ENCODE measurements around the gene C3orf52.

The C3orf52 gene

DNA sequence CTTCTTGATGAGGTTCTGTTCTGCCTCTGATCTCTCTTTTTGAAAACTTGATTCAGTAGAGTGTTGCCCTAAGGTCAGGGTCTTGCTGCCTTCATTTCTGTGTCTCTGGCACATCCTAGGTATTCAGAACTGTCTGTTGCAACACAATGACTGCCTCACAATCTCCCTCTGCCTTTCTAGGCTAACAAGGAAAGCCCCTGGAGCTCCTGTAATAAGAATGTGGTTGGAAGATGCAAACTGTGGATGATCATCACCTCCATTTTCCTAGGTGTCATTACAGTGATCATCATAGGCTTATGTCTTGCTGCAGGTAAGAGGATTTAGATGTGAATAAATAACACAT lies 7.0 kb downstream of the C3orf52 start:
- Histone ChIP-seq H4K20me1 (ENCODE audit: low read depth, low read length) (no peaks in the 10 kb centered on the region), H3K79me2 (ENCODE audit: insufficient read depth, low read length) (no peaks in the 10 kb centered on the region), H3K9ac (ENCODE audit: low read length) (no peak overlapping the region), H3K9me3 (ENCODE audit: insufficient read depth, low read length) (no peaks in the 10 kb centered on the region), H3K36me3 (ENCODE audit: low read length) (0 out of 2 replicates have a peak, but pooled peaks cover 2% of the 10 kb centered on the region), H3K4me2 (ENCODE audit: low read depth, low read length, poor library complexity, severe bottlenecking) (no peak overlapping the region), H2AFZ (ENCODE audit: low read depth, low read length, severe bottlenecking) (no peak overlapping the region), H3F3A (ENCODE audit: insufficient read depth) (no peaks in the 10 kb centered on the region), H3K4me3 (ENCODE audit: insufficient read depth, low read length, poor library complexity, severe bottlenecking) (no peak overlapping the region), H3K27me3 (ENCODE audit: low read length) (no peaks in the 10 kb centered on the region), H3K27ac (ENCODE audit: low read depth, low read length) (no peak overlapping the region), H3K9me2 (replicated peaks; ENCODE audit: insufficient read depth, low read length) (no peaks in the 10 kb centered on the region)
- TF ChIP-seq, protein P1, sequence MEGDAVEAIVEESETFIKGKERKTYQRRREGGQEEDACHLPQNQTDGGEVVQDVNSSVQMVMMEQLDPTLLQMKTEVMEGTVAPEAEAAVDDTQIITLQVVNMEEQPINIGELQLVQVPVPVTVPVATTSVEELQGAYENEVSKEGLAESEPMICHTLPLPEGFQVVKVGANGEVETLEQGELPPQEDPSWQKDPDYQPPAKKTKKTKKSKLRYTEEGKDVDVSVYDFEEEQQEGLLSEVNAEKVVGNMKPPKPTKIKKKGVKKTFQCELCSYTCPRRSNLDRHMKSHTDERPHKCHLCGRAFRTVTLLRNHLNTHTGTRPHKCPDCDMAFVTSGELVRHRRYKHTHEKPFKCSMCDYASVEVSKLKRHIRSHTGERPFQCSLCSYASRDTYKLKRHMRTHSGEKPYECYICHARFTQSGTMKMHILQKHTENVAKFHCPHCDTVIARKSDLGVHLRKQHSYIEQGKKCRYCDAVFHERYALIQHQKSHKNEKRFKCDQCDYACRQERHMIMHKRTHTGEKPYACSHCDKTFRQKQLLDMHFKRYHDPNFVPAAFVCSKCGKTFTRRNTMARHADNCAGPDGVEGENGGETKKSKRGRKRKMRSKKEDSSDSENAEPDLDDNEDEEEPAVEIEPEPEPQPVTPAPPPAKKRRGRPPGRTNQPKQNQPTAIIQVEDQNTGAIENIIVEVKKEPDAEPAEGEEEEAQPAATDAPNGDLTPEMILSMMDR (IDR thresholded peaks at IDR 0.05; ENCODE audit: insufficient read depth, low read length, poor library complexity, severe bottlenecking) = no peak
- no peak for TF ChIP-seq EZH2phosphoT487 (conservative IDR thresholded peaks at IDR 0.05; ENCODE audit: low read length)

DNA sequence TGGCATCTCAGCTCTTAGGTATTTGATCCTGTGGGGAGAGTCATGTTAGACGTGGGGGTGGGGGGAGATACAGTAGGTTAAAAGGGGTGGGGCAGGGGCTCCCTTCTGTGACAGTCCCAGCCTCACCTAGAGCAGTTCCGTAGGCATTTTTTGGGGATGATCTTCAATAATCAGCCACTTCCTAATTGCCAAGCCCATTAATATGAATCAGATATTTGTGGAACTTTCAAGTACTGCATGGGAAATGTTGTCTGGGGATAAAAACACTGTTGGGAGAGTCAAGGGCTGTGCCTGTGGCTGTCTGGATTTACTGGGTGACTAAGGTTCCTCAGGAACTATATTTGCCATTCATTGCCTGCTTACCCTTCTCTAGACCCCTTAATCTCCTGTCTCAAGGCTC lies 9.5 kb downstream of the C3orf52 start:
- Histone ChIP-seq H3K9ac (ENCODE audit: low read length) (no peak overlapping the region), H2AFZ (ENCODE audit: low read depth, low read length, severe bottlenecking) (no peak overlapping the region), H3K27ac (ENCODE audit: low read depth, low read length) (no peak overlapping the region), H3K79me2 (ENCODE audit: insufficient read depth, low read length) (no peaks in the 10 kb centered on the region), H3K27me3 (ENCODE audit: low read length) (no peaks in the 10 kb centered on the region), H3K9me2 (replicated peaks; ENCODE audit: insufficient read depth, low read length) (no peaks in the 10 kb centered on the region), H4K20me1 (ENCODE audit: low read depth, low read length) (no peaks in the 10 kb centered on the region), H3K9me3 (ENCODE audit: insufficient read depth, low read length) (no peaks in the 10 kb centered on the region), H3K36me3 (ENCODE audit: low read length) (0 out of 2 replicates have a peak, but pooled peaks cover 2% of the 10 kb centered on the region), H3F3A (ENCODE audit: insufficient read depth) (no peaks in the 10 kb centered on the region), H3K4me2 (ENCODE audit: low read depth, low read length, poor library complexity, severe bottlenecking) (no peak overlapping the region), H3K4me3 (ENCODE audit: insufficient read depth, low read length, poor library complexity, severe bottlenecking) (no peak overlapping the region)
- TF ChIP-seq, protein P1 (IDR thresholded peaks at IDR 0.05; ENCODE audit: insufficient read depth, low read length, poor library complexity, severe bottlenecking) = no peak
- no peak for TF ChIP-seq EZH2phosphoT487 (conservative IDR thresholded peaks at IDR 0.05; ENCODE audit: low read length)

DNA sequence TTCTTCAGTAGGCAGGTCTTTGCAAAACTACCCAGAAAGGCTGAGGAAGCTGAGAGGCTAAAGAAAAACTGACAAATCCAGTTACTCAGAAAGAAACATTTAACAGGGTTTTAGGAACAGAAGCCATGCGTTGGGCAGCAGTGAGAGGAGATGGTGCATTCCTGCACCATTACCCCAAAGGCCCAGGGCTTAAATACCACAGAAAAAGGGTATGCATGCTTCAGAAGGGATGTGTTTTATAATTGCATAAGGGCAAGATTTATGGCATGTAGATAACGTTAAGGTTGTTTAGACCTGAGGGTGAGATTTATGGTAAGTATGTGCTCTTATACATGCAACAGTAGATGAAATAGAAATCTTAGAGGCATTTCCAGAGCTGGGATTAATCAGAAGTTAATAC lies 10.0 kb downstream of the C3orf52 start:
- H3K36me3 ChIP-seq (ENCODE audit: low read length) = 0 out of 2 replicates have a peak, but pooled peaks cover 2% of the 10 kb centered on the region
- no peaks in the 10 kb centered on the region for H3K27me3 ChIP-seq (ENCODE audit: low read length)
- H3K9ac ChIP-seq (ENCODE audit: low read length) = no peak overlapping the region
- H2AFZ ChIP-seq (ENCODE audit: low read depth, low read length, severe bottlenecking) = no peak overlapping the region
- H3K9me3 ChIP-seq (ENCODE audit: insufficient read depth, low read length) = no peaks in the 10 kb centered on the region
- no peaks in the 10 kb centered on the region for H4K20me1 ChIP-seq (ENCODE audit: low read depth, low read length)
- H3K9me2 ChIP-seq (replicated peaks; ENCODE audit: insufficient read depth, low read length) = no peaks in the 10 kb centered on the region
- no peak overlapping the region for H3K27ac ChIP-seq (ENCODE audit: low read depth, low read length)
- TF ChIP-seq, protein P1 (IDR thresholded peaks at IDR 0.05; ENCODE audit: insufficient read depth, low read length, poor library complexity, severe bottlenecking) = no peak
- TF ChIP-seq EZH2phosphoT487 (conservative IDR thresholded peaks at IDR 0.05; ENCODE audit: low read length) = no peak
- no peaks in the 10 kb centered on the region for H3K79me2 ChIP-seq (ENCODE audit: insufficient read depth, low read length)
- no peak overlapping the region for H3K4me3 ChIP-seq (ENCODE audit: insufficient read depth, low read length, poor library complexity, severe bottlenecking)
- H3K4me2 ChIP-seq (ENCODE audit: low read depth, low read length, poor library complexity, severe bottlenecking) = no peak overlapping the region
- H3F3A ChIP-seq (ENCODE audit: insufficient read depth) = no peaks in the 10 kb centered on the region
